GM21528 (cell line): ENCODE data around the gene HYCC1.
"Not testable (repeated sequence)": the region's sequence is repeated elsewhere in the genome, so short reads cannot be mapped to it uniquely, and the experiment has no call there.

Source experiments
- ATAC-seq: cut with Tn5 transposase; IDR thresholded peaks from one replicate; pipeline ENCODE4 v1.9.1; 2021; ENCODE audit warnings: mild to moderate bottlenecking, moderate library complexity; ENCODE audit not compliant: unreplicated experiment, low FRiP score

HYCC1 gene

DNA sequence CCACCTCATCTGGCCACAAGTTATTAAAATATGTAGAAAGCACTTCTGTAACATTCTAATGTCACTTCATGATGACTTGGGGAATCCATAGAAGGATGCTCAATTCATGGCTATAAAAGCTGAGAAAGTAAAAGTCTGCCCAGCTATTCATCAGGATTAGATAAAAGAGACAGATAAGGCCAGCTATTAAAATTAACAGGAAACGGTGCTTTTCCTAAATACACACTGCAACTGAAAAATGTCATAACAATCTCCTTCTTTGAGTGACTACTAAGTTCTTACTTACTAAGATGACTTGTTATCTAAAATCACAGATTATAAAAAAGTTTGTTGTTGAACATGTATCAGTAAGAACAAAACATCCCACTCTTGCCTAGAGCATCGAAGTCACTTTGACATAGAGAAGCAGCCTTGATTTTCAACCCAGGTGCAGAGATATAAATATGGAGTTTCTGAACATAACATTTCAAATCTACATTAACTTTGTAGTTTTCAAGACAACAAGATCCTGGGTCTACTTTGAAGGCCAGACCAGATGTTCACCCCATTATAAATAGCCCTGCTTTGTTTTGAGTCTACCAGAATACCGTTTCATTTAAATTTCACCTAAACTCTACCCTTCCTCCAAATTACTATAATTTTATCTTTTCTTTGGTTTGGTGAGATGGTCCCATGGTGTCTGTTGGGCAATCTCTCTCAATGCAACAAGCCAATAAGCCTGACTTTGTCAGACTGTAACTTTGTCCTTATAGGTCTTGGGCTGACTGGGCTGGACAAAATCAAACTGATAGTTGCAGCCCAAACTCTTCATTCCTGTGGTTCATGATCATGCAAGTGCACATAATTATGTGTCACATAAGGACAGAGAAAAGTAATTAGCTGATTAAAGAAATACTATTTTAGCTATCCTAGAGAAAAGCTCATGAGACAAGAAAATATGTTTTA, 24.0 kb downstream of the HYCC1 start:
- ATAC-seq, result no peak

DNA sequence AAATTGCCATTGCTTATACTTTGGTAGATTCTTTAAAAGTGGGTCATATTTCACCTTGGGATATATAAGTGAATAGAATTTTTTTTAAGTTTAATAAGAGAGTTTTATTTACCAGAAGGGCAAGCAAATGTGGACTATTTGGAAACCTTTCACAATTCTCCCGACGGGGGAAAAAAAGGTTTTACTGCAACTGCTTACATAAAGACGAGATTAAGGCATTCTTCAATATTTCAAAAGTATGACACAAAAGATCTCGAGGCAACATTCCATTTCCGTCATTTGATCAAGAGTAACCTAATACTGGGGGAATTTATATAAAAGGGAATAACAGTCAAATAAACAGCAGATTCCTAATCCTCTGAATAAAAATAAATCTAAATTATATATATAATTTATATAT, 28.5 kb downstream of the HYCC1 start:
- no peak for ATAC-seq

GRCh38 chr7:22983257-22983855, 30.6 kb downstream of the HYCC1 start:
- no peak for ATAC-seq

- no peak for ATAC-seq
Observed at GRCh38 chr7:22980422-22980821, 33.5 kb downstream of the HYCC1 start.

GRCh38 chr7:22979861-22980260, 34.1 kb downstream of the HYCC1 start:
- ATAC-seq, result no peak

- ATAC-seq, result no peak
Observed at GRCh38 chr7:22979251-22979650, 34.7 kb downstream of the HYCC1 start.

DNA sequence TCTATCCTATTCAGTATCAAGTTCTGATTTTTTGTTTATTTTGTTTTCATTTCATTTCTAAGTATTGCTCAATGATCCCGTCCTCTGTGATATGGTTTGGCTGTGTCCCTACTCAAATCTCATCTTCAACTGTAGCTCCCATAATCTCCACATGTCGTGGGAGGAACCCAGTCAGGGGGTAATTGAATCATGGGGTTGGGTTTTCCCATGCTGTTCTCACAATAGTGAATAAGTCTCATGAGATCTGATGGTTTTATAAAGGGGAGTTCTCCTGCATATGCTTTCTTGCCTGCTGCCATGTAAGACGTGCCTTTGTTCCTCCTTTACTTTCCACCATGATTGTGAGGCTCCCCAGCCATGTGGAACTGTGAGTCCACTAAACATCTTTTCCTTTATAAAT, 39.3 kb downstream of the HYCC1 start:
- ATAC-seq, result not testable (repeated sequence)

- no peak for ATAC-seq
Observed at GRCh38 chr7:22972207-22972606, 41.7 kb downstream of the HYCC1 start.

DNA sequence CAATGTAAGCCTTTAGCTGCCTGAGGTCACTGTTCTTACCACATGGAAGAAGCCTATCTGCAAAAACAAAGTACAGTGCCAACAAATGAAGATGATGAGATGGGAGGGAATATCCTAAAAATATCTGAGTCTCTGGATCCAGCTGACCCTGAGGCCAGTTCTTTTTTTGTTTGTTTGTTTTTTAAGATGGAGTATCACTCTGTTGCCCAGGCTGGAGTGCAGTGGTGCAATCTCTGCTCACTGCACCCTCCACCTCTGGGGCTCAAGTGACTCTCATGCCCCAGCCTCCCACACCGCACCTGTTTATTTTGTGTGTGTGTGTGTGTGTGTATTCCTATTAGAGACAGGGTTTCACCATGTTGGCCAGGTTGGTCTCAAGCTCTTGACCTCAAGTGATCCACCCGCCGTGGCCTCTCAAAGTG, 44.9 kb downstream of the HYCC1 start:
- ATAC-seq, result no peak
